ENCODE measurements around the gene ANKK1. TPM values are rescaled to one million over a fixed set of nuclear protein-coding genes. Genes with fewer than 3 reads are reported as not detected.

The ANKK1 gene
- total and polyA plus RNA-seq, 10 of the 15 experiments (the other 5 are each of a cell fraction or from before 2014, with no cell fraction given) = not detected

DNA sequence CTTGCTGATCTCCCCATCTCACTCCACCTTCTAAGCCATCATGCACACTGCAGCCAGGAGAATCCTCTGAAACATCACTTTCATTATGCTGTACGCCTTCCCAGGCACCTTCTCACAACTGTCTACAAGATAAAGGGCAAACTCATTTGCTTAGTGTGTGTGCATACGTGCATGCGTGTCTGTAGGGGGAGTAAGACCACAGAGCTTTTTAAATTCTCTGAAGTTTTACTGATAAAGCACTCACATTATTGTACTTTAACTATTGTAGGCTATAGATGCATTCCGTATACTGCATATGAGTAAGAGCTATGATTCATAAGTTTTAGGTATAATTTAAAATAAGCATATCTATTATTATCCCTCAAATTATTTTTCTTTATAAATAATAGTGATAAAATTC is 15.3 kb upstream of the ANKK1 start:
- Histone ChIP-seq H3K4me3 (no peak overlapping the region), H3K9ac (ENCODE audit: control insufficient read depth, insufficient read depth, low read length) (no peak overlapping the region), H2AFZ (ENCODE audit: control insufficient read depth, low read depth, low read length) (no peak overlapping the region), H3K79me2 (ENCODE audit: control insufficient read depth, insufficient read depth, low read length) (no peaks in the 10 kb centered on the region), H3K36me3 (ENCODE audit: control insufficient read depth in 2 of 2, insufficient read depth in 2 of 2, low read length in 1 of 2) (no peaks in the 10 kb centered on the region), H3K27ac (ENCODE audit: control insufficient read depth, insufficient read depth) (no peak overlapping the region), H3K4me1 (ENCODE audit: control insufficient read depth, insufficient read depth, low read length) (no peaks in the 10 kb centered on the region), H3K4me2 (ENCODE audit: control insufficient read depth, insufficient read depth) (no peak overlapping the region), H3K9me3 (replicated peaks; ENCODE audit: control insufficient read depth, insufficient read depth, low read length) (no peaks in the 10 kb centered on the region), H3K27me3 (replicated peaks in 1 of 2; ENCODE audit: control insufficient read depth in 2 of 2, insufficient read depth in 2 of 2, low read length in 1 of 2) (no peaks in the 10 kb centered on the region; a peak in 1 of 4 replicates), H4K20me1 (ENCODE audit: control insufficient read depth, insufficient read depth) (no peaks in the 10 kb centered on the region)
- no peak for ATAC-seq
- intact Hi-C loops (cut with micrococcal nuclease; ENCODE audit: unreplicated experiment) = no loop called here
- in situ Hi-C loops (cut with MboI) = no loop called here
- RAD21 ChIA-PET (ENCODE audit: unreplicated experiment) = no interaction called here
- SMC1A ChIA-PET (ENCODE audit: uncharacterized antibody, unreplicated experiment) = no interaction called here
- DNase-seq (ENCODE audit: low read depth, low spot score) = no peak
- no TSS peak for BruUV-seq (replicated peaks)
- POLR2A ChIA-PET = no interaction called here
- no peak for TF ChIP-seq POLR2AphosphoS5 (IDR thresholded peaks at IDR 0.05; ENCODE audit: low read length)
- TF ChIP-seq ZNF217 (IDR thresholded peaks at IDR 0.05) = no peak
- TF ChIP-seq, protein P1, sequence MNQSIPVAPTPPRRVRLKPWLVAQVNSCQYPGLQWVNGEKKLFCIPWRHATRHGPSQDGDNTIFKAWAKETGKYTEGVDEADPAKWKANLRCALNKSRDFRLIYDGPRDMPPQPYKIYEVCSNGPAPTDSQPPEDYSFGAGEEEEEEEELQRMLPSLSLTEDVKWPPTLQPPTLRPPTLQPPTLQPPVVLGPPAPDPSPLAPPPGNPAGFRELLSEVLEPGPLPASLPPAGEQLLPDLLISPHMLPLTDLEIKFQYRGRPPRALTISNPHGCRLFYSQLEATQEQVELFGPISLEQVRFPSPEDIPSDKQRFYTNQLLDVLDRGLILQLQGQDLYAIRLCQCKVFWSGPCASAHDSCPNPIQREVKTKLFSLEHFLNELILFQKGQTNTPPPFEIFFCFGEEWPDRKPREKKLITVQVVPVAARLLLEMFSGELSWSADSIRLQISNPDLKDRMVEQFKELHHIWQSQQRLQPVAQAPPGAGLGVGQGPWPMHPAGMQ (IDR thresholded peaks at IDR 0.05; ENCODE audit: borderline replicate concordance) = no peak
- TF ChIP-seq RCOR1 (conservative IDR thresholded peaks at IDR 0.05; ENCODE audit: low read depth, low read length) = no peak
- no peak for TF ChIP-seq YBX1 (IDR thresholded peaks at IDR 0.05)
- TF ChIP-seq SP1 (IDR thresholded peaks at IDR 0.05; ENCODE audit: low read depth, low read length) = no peak
- no peak for TF ChIP-seq ASH2L (IDR thresholded peaks at IDR 0.05; ENCODE audit: borderline replicate concordance, low read depth)
- no peak for TF ChIP-seq NFIC (IDR thresholded peaks at IDR 0.05; ENCODE audit: low read depth, low read length)
- no peak for TF ChIP-seq ZNF384 (IDR thresholded peaks at IDR 0.05; ENCODE audit: borderline replicate concordance, low read depth, low read length)
- TF ChIP-seq NR2F1 (conservative IDR thresholded peaks at IDR 0.05) = no peak
- no peak for TF ChIP-seq KAT2A (conservative IDR thresholded peaks at IDR 0.05; ENCODE audit: control insufficient read depth, low read depth, low read length)
- TF ChIP-seq CHD4 (IDR thresholded peaks at IDR 0.05) = no peak
- no peak for TF ChIP-seq BCL11A (IDR thresholded peaks at IDR 0.05; ENCODE audit: low read depth, low read length)
- no peak for TF ChIP-seq SPI1 (IDR thresholded peaks at IDR 0.05; ENCODE audit: borderline replicate concordance, insufficient read depth, low read depth, low read length)
- no peak for TF ChIP-seq LARP7 (IDR thresholded peaks at IDR 0.05)
- no peak for FAIRE-seq
- CTCF ChIA-PET = no interaction called here
- WGBS (ENCODE audit: insufficient coverage, insufficient replicate concordance, low lambda C conversion rate, missing lambda C conversion rate) = 81% methylated on average over 4 of the region's 4 CpGs

All from GM12878 (cell line).